ENCODE results near the gene EFTUD2. TPM values are rescaled to one million over a fixed set of nuclear protein-coding genes. Genes with fewer than 3 reads are reported as not detected.

The EFTUD2 gene
- total RNA-seq, 1 experiment from 2014 or later: 162 TPM

- TF ChIP-seq USF1 (CRISPR knock-in tag; IDR thresholded peaks at IDR 0.05) (peak; percentile 97), CTCF (IDR thresholded peaks at IDR 0.05) (no peak), FOXK1 (CRISPR knock-in tag; IDR thresholded peaks at IDR 0.05) (peak; percentile 97), ZNF121 (CRISPR knock-in tag; IDR thresholded peaks at IDR 0.05) (no peak), TEAD4 (CRISPR knock-in tag; IDR thresholded peaks at IDR 0.05) (no peak), ETV6 (CRISPR knock-in tag; IDR thresholded peaks at IDR 0.05) (peak; percentile 97), EMX1 (CRISPR knock-in tag; IDR thresholded peaks at IDR 0.05) (no peak), MXD4 (CRISPR knock-in tag; IDR thresholded peaks at IDR 0.05; ENCODE audit: borderline replicate concordance) (no peak), JAZF1 (CRISPR knock-in tag; IDR thresholded peaks at IDR 0.05) (no peak), CREB1 (CRISPR knock-in tag; IDR thresholded peaks at IDR 0.05) (no peak), MLX (CRISPR knock-in tag; IDR thresholded peaks at IDR 0.05) (no peak), NFE2L1 (CRISPR knock-in tag; IDR thresholded peaks at IDR 0.05) (no peak), IRF2 (CRISPR knock-in tag; IDR thresholded peaks at IDR 0.05; ENCODE audit: borderline replicate concordance, low read depth) (no peak), ZNF138 (CRISPR knock-in tag; conservative IDR thresholded peaks at IDR 0.05) (no peak), ATF6 (CRISPR knock-in tag; IDR thresholded peaks at IDR 0.05) (no peak), SMAD4 (CRISPR knock-in tag; IDR thresholded peaks at IDR 0.05) (no peak), ZNF317 (CRISPR knock-in tag; IDR thresholded peaks at IDR 0.05; ENCODE audit: borderline replicate concordance, low read depth) (no peak), ZSCAN18 (CRISPR knock-in tag; IDR thresholded peaks at IDR 0.05) (no peak), CBFB (CRISPR knock-in tag; IDR thresholded peaks at IDR 0.05; ENCODE audit: low read depth) (0 out of 2 replicates have a peak, but pooled peaks have one; percentile 76), JUN (CRISPR knock-in tag; IDR thresholded peaks at IDR 0.05) (0 out of 2 replicates have a peak, but pooled peaks have one; percentile 57), FOXP1 (CRISPR knock-in tag; IDR thresholded peaks at IDR 0.05; ENCODE audit: borderline replicate concordance) (peak; percentile 87; the same call in 1 of the 2 replicates), TP53 (CRISPR knock-in tag; IDR thresholded peaks at IDR 0.05) (no peak), ZNF219 (CRISPR knock-in tag; IDR thresholded peaks at IDR 0.05; ENCODE audit: borderline replicate concordance) (no peak), NR3C1 (CRISPR knock-in tag; conservative IDR thresholded peaks at IDR 0.05; ENCODE audit: low read depth) (no peak)
- TF ChIP-seq, protein P1, sequence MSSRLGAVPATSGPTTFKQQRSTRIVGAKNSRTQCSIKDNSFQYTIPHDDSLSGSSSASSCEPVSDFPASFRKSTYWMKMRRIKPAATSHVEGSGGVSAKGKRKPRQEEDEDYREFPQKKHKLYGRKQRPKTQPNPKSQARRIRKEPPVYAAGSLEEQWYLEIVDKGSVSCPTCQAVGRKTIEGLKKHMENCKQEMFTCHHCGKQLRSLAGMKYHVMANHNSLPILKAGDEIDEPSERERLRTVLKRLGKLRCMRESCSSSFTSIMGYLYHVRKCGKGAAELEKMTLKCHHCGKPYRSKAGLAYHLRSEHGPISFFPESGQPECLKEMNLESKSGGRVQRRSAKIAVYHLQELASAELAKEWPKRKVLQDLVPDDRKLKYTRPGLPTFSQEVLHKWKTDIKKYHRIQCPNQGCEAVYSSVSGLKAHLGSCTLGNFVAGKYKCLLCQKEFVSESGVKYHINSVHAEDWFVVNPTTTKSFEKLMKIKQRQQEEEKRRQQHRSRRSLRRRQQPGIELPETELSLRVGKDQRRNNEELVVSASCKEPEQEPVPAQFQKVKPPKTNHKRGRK (CRISPR knock-in tag; IDR thresholded peaks at IDR 0.05; ENCODE audit: borderline replicate concordance): no peak
- TF ChIP-seq, protein P2, sequence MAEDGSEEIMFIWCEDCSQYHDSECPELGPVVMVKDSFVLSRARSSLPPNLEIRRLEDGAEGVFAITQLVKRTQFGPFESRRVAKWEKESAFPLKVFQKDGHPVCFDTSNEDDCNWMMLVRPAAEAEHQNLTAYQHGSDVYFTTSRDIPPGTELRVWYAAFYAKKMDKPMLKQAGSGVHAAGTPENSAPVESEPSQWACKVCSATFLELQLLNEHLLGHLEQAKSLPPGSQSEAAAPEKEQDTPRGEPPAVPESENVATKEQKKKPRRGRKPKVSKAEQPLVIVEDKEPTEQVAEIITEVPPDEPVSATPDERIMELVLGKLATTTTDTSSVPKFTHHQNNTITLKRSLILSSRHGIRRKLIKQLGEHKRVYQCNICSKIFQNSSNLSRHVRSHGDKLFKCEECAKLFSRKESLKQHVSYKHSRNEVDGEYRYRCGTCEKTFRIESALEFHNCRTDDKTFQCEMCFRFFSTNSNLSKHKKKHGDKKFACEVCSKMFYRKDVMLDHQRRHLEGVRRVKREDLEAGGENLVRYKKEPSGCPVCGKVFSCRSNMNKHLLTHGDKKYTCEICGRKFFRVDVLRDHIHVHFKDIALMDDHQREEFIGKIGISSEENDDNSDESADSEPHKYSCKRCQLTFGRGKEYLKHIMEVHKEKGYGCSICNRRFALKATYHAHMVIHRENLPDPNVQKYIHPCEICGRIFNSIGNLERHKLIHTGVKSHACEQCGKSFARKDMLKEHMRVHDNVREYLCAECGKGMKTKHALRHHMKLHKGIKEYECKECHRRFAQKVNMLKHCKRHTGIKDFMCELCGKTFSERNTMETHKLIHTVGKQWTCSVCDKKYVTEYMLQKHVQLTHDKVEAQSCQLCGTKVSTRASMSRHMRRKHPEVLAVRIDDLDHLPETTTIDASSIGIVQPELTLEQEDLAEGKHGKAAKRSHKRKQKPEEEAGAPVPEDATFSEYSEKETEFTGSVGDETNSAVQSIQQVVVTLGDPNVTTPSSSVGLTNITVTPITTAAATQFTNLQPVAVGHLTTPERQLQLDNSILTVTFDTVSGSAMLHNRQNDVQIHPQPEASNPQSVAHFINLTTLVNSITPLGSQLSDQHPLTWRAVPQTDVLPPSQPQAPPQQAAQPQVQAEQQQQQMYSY (CRISPR knock-in tag; IDR thresholded peaks at IDR 0.05): no peak
- TF ChIP-seq, protein P3, sequence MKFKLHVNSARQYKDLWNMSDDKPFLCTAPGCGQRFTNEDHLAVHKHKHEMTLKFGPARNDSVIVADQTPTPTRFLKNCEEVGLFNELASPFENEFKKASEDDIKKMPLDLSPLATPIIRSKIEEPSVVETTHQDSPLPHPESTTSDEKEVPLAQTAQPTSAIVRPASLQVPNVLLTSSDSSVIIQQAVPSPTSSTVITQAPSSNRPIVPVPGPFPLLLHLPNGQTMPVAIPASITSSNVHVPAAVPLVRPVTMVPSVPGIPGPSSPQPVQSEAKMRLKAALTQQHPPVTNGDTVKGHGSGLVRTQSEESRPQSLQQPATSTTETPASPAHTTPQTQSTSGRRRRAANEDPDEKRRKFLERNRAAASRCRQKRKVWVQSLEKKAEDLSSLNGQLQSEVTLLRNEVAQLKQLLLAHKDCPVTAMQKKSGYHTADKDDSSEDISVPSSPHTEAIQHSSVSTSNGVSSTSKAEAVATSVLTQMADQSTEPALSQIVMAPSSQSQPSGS (CRISPR knock-in tag; IDR thresholded peaks at IDR 0.05; ENCODE audit: borderline replicate concordance, low read depth): no peak
Measured at GRCh38 chr17:44899074-44899782, at the start of gene EFTUD2 (continued).

All from WTC11 (cell line).